HG02840 (cell line): ENCODE results near the gene ZNF20.
"Not testable (repeated sequence)": the region's sequence is repeated elsewhere in the genome, so short reads cannot be mapped to it uniquely, and the experiment has no call there.

Source experiments
- ATAC-seq: cut with Tn5 transposase; IDR thresholded peaks from one replicate; pipeline ENCODE4 v1.9.1; 2021; ENCODE audit warnings: mild to moderate bottlenecking, moderate library complexity, moderate number of reproducible peaks; ENCODE audit not compliant: unreplicated experiment, low FRiP score

The ZNF20 gene

DNA sequence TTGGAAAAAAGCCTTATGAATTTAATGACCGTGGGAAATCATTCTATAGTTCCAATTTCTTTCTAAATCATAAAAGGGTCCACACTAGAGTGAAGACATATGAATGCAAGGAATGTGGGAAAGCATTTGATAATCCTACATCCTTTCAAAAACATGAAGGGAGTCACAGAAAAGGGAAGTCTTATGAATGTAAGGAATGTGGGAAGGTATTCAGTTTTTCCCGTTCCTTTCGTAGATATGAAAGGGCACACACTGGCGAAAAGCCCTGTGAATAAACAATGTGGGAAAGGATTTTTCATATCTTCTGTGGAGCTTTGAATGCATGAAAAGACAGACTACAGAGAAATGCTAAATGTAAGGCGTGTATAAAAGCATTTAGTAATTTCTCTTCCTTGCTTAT, 27.0 kb downstream of the ZNF20 start:
- no peak for ATAC-seq

DNA sequence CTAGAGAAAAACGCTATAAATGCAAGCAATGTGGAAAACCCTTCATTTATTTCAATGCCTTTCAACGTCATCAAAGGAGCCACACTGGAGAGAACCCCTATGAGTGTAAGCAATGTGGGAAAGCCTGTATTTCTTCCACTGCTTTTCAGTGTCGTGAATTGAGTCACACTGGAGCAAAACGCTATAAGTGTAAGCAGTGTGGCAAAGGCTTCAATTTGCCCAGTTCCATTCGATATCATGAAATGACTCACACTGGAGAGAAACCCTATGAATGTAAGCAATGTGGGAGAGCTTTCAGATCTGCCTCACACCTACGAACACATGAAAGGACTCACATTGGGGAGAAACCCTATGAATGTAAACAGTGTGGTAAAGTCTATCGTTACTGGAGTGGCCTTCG, 27.4 kb downstream of the ZNF20 start:
- no peak for ATAC-seq

DNA sequence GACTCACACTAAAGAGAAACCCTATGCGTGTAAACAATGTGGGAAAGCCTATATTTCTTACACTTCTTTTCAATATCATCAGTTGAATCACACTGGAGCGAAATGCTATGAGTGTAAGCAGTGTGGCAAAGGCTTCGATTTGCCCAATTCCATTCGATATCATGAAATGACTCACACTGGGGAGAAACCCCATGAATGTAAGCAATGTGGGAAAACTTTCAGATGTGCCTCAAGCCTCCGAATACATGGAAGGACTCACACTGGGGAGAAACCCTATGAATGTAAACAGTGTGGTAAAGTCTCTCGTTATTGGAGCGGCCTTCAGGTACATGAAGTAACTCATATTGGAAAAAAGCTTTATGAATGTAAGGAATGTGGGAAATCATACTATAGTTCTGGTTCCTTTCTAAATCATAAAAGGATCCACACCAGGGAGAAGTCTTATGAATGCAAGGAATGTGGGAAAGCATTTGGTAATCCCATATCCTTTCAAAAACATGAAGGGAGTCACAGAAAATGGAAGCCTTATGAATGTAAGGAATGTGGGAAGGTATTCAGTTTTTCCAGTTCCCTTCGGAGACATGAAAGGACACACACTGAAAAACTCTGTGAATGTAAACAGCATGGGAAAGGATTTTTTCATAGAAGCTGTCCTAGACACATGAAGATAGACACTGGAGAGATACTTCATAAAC, 28.1 kb downstream of the ZNF20 start:
- no peak for ATAC-seq

DNA sequence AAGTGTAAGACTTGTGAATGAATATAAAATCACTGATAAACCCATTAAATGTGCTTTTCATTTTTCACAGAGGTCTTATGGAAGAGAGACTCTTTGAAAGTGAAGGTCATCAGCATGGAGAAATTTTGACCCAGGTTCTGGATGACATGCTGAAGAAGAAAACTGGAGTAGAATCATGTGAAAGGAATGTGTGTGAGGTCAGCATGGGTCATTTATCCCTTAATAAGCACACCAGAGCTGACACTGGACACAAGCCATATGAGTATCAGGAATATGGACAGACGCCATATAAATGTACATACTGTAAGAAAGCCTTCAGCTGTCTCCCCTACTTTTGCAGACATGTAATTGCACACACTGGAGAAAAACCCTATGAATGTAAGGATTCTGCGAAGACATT, 29.0 kb downstream of the ZNF20 start:
- no peak for ATAC-seq

DNA sequence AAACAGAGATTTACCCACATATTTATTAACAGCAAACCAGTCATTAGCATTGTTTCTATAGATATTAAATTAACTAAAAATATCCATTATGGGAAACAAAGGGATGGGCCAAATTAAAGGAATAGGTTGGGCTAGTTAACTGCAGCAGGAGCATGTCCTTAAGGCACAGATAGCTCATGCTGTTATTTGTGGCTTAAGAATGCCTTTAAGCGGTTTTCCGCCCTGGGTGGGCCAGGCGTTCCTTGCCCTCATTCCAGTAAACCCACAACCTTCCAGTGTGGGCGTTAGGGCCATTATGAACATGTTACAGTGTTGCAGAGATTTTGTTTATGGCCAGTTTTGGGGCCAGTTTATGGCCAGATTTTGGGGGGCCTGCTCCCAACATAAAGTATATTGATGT, 36.2 kb downstream of the ZNF20 start:
- not testable (repeated sequence) for ATAC-seq

DNA sequence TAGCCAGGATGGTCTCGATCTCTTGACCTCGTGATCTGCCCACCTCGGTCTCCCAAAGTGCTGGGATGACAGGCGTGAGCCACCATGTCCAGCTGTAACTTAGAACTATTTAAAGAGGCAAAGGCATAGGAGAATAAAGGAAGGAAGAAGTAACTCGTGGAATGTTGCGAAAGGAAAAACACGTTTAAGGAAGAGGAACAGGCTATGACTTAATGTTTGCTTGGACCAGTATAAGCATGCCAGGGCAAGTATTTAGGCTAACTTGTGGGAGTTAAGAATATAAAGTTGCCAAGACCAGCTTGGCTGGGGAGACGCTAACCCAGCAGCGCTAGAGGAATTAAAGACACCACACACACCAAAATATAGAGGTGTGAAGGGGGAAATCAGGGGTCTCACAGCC, 42.1 kb downstream of the ZNF20 start:
- ATAC-seq, result no peak

DNA sequence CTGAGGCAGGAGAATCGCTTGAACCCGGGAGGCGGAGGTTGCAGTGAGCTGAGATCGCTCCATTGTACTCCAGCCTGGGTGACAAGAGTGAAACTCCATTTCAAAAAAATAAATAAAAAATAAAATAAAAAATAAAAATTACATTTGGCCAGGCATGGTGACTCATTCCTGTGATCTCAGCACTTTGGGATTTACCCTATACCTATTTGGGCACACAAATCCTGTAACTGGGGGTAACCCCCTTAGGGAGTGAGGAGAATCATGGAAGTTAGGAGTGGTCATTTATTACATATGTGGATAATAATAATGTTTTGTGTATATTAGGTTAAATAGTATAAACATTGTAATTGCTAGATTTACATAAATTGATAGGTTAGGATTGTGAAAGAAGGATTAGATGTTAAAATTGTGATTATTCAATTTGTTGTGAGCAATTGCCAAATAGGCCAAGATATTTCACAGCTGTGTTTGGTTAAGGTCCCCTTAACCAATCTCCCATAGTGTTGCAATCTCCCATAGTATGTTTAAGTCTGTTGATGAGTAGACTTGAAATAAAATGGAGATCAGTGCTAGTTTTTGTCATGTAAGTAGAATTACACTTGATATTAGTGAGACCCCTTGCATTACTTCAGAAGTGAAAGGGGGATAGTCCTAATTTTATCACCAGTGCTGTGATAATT, 44.9 kb downstream of the ZNF20 start:
- no peak for ATAC-seq

DNA sequence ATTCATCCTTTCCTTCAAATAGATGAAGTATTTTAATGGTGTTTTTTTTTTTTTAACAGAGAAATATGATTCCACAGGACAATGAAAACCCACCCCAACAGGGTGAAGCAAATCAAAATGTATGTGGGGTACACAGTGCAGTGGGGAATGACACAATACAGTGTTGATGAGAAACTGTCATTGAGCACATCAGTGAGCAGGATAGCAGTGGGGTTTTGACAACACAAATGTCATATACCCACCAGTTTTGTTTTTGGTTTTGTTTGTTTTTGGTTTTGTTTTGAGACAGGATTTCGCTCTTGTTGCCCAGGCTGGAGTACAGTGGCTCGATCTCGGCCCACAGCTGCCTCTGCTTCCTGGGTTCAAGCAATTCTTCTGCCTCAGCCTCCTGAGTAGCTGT, 46.4 kb downstream of the ZNF20 start:
- no peak for ATAC-seq

DNA sequence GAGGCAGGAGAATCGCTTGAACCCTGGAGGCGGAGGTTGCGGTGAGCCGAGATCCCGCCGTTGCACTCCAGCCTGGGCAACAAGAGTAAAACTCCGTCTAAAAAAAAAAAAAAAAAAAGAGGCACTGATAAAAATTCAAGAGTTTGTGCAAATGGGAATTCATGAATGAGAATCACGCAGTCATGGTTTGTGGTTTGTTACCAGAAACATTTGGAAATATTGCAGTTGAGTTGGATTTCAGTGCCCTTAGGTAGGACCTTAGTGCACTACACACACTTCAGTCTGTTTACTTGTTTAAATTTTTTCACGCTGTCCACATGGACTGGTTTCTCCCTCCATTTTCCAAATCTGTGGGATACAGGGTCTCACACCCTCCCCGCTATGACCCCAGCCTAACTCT, 47.2 kb downstream of the ZNF20 start:
- ATAC-seq, result no peak

DNA sequence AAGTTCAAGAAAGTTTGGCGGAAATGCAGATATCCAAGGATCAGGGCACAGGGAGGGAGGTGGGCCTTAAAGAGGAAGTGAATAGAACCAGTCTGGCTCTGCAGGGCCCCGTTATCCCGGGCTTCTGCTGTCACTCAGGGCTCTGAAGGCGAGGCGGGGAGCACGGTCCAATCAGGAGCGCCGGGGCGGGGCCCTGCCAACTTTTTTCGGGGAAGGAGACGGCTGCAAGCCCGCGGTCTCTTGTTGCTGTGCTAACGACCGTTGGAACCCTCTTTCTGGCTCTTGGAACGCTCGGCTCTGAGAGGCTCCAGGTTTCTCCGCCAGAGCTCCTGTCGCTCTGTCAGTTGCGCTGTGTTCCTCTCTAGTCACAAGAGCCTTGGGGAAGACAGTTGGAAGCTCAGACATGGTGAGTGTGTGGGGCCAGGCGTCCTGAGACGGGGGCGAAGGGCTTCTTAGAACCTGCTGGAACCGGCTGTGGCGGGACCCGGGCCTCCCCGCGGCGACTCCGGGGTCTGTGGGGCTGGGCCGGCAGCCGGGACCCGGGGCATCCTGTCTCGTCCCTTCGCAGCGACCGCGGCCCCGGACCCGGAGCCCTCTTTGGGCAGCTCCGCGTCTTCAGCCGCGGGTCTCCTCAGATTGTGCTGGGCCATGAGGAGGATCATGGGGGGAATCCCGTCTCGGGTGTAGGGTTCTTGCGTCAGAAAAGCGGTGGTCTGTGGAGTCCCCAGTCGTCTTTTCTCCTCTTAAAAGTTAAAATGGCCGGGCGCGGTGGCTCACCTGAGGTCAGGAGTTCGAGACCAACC, 47.9 kb downstream of the ZNF20 start:
- peak; percentile 70 for ATAC-seq

DNA sequence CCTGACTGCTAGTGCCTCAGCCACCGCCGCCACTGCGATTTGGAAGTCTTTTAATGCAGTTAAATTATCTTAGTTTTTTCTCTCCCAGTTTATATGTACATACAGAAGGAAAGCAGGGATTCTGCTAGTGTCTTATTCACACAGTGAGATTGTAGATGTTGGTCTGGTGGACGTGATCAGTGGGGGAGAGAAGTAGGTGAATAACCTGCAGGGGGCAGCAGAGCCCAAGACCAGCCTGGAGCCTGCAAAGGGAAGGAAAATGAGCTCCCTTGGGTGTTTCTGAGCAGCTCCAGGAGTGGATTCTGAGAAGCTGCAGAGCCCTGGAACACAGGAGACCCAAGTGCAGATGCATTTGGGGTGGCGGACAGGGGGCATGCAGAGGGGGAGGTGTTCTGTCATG, 49.3 kb downstream of the ZNF20 start:
- ATAC-seq, result no peak

DNA sequence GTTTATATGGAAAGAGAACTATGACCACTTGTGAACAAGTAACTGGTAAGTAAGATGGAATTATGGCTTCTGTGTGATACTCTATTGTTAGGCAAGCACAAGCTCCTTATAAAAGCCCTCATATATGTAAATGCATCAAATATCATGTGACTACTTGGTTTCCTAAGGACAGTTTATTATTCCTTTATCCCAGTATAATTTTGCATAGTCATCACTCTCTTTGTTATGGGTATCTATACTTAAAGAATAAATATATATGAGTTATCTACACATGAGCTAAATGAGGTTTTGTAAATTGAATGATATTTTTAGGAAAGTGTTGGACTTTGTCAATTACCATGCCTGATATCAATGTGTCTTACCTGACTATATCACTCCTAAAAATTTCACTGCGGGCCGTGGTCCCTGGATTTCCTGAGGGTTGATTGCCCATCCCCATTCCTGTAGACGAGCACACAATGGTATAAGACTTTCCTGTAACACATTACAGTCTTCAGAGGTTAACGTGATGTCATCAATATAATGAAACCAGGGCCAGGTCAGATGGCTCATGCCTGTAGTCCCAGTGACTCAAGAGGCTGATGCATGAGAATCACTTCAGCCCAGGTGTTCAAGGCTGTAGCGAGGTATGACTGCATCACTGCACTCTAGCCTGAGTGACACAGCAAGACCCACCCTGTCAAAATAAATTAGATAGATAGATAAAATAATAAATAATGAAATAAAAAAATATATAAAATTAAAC, 54.9 kb downstream of the ZNF20 start:
- ATAC-seq, result no peak

DNA sequence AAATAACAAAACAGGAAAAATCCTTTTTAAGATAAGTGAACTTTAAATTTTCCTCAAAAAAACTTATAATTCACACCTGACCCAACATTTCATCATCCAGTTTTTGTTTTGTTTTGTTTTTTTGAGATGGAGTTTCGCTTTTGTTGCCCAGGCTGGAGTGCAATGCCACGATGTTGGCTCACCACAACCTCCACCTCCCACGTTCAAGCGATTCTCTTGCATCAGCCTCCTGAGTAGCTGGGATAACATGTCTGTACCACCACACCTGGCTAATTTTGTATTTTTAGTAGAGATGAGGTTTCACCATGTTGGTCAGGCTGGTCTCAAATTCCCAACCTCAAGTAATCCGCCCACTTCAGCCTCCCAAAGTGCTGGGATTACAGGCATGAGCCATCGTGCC, 56.8 kb downstream of the ZNF20 start:
- ATAC-seq, result not testable (repeated sequence)
